T-helper 1 cell treated with Interleukin-12 subunit alpha and Interleukin-12 subunit beta and Interleukin-4 antibody, amounts not matched to agents 30 μg/mL and 1 μg/mL, for 36 hours (primary cell): Measurements from ENCODE around the gene NCOA1.
"Not testable (repeated sequence)": the region's sequence is repeated elsewhere in the genome, so short reads cannot be mapped to it uniquely, and the experiment has no call there.

ENCODE experiments used
- H3K27ac Mint-ChIP-seq: one replicate; pipeline ENCODE4 v1.8.0; 2021; ENCODE audit warnings: mild to moderate bottlenecking, mixed read lengths
- H3K27me3 Mint-ChIP-seq: one replicate; pipeline ENCODE4 v1.8.0; 2021; ENCODE audit warnings: low read depth, mixed read lengths
- H3K36me3 Mint-ChIP-seq: one replicate; pipeline ENCODE4 v1.8.0; 2021; ENCODE audit warnings: low read depth, mixed read lengths
- H3K4me1 Mint-ChIP-seq: one replicate; pipeline ENCODE4 v1.8.0; 2021; ENCODE audit warnings: low read depth, mixed read lengths
- H3K4me3 Mint-ChIP-seq: one replicate; pipeline ENCODE4 v1.8.0; 2021; ENCODE audit warnings: mild to moderate bottlenecking, moderate library complexity, mixed read lengths
- H3K9me3 Mint-ChIP-seq: one replicate; pipeline ENCODE4 v1.8.0; 2021; ENCODE audit warnings: mixed read lengths

The NCOA1 gene

DNA sequence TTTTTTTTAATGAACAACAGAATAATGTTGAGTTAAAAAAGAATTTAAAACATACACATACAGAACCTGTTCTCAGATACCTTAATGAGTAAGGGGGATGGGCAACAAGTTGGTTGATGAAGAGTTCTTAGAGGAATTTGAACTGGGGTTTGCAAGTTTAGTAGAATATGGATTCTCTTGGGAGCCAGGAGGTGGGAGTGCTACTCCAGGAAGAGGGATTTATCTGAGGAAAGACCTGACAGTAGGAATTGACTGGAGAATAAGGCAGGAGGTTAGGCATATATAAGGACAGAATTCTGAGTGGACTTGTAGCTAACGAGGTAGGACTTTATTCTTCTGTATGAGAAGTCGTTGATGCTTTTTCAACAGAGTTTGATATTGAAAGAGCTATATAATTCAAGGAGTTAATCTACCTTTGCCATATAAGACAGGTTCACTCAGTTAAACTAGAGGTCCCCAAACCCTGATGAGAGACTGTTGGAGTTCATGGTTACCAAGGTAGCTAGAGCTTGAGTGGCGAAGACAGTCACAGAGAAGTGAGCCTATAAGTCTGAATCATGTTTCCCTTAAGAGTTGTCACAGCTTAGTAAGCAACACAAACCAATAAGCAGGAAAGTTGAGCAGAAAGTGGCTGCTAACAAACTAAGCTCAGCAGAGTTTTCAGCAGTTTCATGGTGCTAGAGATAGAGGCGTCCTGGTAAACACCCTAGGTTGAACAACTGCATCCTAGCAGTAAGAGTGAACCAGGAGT, 88.2 kb downstream of the NCOA1 start:
- H3K27ac Mint-ChIP-seq: peak overlapping the region; percentile 74
- H3K36me3 Mint-ChIP-seq: peaks cover 22% of the 10 kb centered on the region
- H3K27me3 Mint-ChIP-seq: no peaks in the 10 kb centered on the region
- H3K4me1 Mint-ChIP-seq: peaks cover 49% of the 10 kb centered on the region
- peaks cover 5% of the 10 kb centered on the region for H3K9me3 Mint-ChIP-seq
- H3K4me3 Mint-ChIP-seq: no peak overlapping the region

GRCh38 chr2:24580561-24580960, 89.5 kb downstream of the NCOA1 start:
- no peak overlapping the region for H3K4me3 Mint-ChIP-seq
- H3K9me3 Mint-ChIP-seq: peaks cover 5% of the 10 kb centered on the region
- peaks cover 49% of the 10 kb centered on the region for H3K4me1 Mint-ChIP-seq
- H3K36me3 Mint-ChIP-seq: peaks cover 22% of the 10 kb centered on the region
- no peaks in the 10 kb centered on the region for H3K27me3 Mint-ChIP-seq
- H3K27ac Mint-ChIP-seq: peak overlapping the region; percentile 32

GRCh38 chr2:24581971-24582370, 90.9 kb downstream of the NCOA1 start:
- not testable (repeated sequence) for H3K27me3 Mint-ChIP-seq, H3K9me3 Mint-ChIP-seq, H3K4me3 Mint-ChIP-seq, H3K27ac Mint-ChIP-seq
- Mint-ChIP-seq H3K4me1 (peaks cover 46% of the 10 kb centered on the region), H3K36me3 (peaks cover 25% of the 10 kb centered on the region)

DNA sequence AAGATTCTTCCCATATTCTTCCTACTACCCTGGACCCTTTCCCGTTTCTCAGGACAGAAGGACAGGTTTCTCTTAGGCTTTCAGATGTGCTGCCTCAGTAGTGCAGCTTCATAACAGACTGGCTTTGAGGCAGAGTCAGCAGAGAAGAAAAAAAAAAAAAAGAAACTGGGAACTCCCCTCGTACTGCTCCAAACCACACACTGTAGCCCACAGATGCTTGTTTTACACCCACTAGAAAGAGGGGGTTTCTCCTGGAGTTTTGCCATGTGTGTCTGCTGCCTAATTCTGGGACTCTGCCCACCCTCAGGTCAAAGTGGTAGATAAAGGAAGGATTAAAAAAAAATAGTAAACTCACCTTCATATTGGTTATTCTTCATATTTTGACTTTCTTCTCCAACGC, 95.9 kb downstream of the NCOA1 start:
- H3K4me1 Mint-ChIP-seq: peaks cover 24% of the 10 kb centered on the region
- peaks cover 5% of the 10 kb centered on the region for H3K9me3 Mint-ChIP-seq
- peaks cover 18% of the 10 kb centered on the region for H3K36me3 Mint-ChIP-seq
- no peaks in the 10 kb centered on the region for H3K27me3 Mint-ChIP-seq
- H3K27ac Mint-ChIP-seq: peak overlapping the region; percentile 33
- H3K4me3 Mint-ChIP-seq: peak overlapping the region; percentile 18

GRCh38 chr2:24588294-24588693, 97.2 kb downstream of the NCOA1 start:
- Mint-ChIP-seq H3K36me3 (peaks cover 13% of the 10 kb centered on the region), H3K27me3 (no peaks in the 10 kb centered on the region), H3K27ac (no peak overlapping the region), H3K9me3 (peaks cover 2% of the 10 kb centered on the region), H3K4me1 (peaks cover 24% of the 10 kb centered on the region), H3K4me3 (no peak overlapping the region)

DNA sequence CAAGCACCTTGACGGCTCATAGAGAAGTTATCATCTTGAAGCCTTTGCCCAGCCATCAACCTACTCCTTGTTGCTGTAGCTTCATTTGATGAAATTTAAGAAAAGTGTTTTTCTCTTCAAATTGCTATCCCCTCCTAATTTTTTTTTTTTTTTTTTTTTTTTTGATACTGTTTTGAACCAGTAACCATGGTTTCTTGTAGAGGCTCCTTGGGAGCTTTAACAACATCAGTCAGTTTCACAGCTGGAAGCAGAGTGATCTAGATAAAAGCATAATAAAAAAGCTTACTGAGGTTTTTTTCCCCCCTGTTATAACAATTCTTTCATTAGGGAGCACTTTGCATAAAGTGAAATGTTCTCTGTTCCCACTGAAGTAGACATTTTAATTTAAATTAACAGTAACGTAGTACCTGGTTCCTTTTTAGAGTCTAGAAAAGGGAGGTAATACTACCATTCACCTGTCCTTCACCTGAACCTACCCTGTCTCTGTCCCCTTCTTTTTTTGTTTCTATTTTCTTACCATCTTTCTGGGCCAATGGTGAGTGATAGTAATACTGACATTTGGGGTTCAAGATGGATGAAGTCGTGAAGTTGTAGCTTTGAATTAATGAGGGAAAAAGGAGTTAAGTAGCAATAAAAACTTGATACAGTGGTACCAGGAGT, 101.5 kb downstream of the NCOA1 start:
- H3K27me3 Mint-ChIP-seq: no peaks in the 10 kb centered on the region

DNA sequence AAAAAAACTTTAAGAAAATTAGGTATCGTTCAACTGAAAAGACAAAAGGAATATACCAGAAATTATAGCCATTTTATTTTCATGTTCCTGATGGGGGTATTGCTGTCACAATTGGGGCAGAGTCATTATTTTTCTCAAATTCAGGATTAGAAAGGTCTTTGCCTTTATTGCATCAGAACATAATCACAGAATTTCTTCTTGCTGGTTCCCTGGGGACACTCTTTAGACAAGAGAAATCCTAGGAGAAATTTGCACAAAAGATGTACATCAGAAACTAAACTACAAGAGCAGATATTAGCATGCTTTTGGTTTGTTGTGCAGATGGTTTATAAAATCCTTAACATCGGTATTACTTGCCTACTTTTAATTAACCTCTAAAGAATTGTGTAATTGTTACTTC, 103.2 kb downstream of the NCOA1 start:
- Mint-ChIP-seq H3K4me1 (peaks cover 2% of the 10 kb centered on the region), H3K27me3 (no peaks in the 10 kb centered on the region), H3K27ac (no peak overlapping the region), H3K4me3 (no peak overlapping the region), H3K36me3 (peaks cover 2% of the 10 kb centered on the region), H3K9me3 (no peaks in the 10 kb centered on the region)

More for the DNA sequence above, 101.5 kb downstream of the NCOA1 start:
- Mint-ChIP-seq H3K4me1 (peaks cover 9% of the 10 kb centered on the region), H3K36me3 (peaks cover 11% of the 10 kb centered on the region), H3K9me3 (peaks cover 2% of the 10 kb centered on the region), H3K4me3 (no peak overlapping the region), H3K27ac (no peak overlapping the region)

GRCh38 chr2:24597181-24597870, 106.3 kb downstream of the NCOA1 start:
- H3K36me3 Mint-ChIP-seq: no peaks in the 10 kb centered on the region
- H3K27me3 Mint-ChIP-seq: no peaks in the 10 kb centered on the region
- no peak overlapping the region for H3K4me3 Mint-ChIP-seq
- no peaks in the 10 kb centered on the region for H3K9me3 Mint-ChIP-seq
- H3K27ac Mint-ChIP-seq: no peak overlapping the region
- no peaks in the 10 kb centered on the region for H3K4me1 Mint-ChIP-seq

- H3K27me3 Mint-ChIP-seq, H3K4me3 Mint-ChIP-seq, H3K9me3 Mint-ChIP-seq, H3K4me1 Mint-ChIP-seq, H3K36me3 Mint-ChIP-seq, H3K27ac Mint-ChIP-seq: not testable (repeated sequence)
Observed at GRCh38 chr2:24600140-24600539, 109.1 kb downstream of the NCOA1 start.

DNA sequence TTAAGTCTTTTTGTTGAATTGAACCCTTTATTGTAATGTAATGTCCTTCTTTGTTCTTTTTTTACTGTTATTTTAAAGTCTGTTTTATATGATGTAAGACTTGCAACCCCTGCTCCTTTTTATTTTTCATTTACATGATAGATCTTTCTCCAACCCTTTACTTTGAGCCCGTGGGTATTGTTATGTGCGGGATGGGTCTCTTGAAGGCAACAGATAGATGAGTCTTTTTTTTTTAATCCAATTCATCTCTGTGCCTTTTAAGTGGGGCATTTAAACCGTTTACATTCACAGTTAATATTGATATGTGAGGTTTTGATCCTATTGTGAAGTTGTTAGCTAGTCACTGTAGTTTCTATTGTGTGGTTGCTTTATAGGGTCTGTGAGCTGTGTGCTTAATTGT, 120.6 kb downstream of the NCOA1 start:
- Mint-ChIP-seq H3K36me3 (peaks cover 1% of the 10 kb centered on the region), H3K27me3 (no peaks in the 10 kb centered on the region), H3K27ac (no peak overlapping the region), H3K4me3 (no peak overlapping the region), H3K9me3 (no peaks in the 10 kb centered on the region), H3K4me1 (peaks cover 8% of the 10 kb centered on the region)

GRCh38 chr2:24613154-24613814, 122.2 kb downstream of the NCOA1 start:
- Mint-ChIP-seq H3K27ac (peak overlapping the region; percentile 90), H3K4me3 (no peak overlapping the region), H3K27me3 (no peaks in the 10 kb centered on the region), H3K9me3 (no peaks in the 10 kb centered on the region), H3K36me3 (no peaks in the 10 kb centered on the region), H3K4me1 (peaks cover 8% of the 10 kb centered on the region)

DNA sequence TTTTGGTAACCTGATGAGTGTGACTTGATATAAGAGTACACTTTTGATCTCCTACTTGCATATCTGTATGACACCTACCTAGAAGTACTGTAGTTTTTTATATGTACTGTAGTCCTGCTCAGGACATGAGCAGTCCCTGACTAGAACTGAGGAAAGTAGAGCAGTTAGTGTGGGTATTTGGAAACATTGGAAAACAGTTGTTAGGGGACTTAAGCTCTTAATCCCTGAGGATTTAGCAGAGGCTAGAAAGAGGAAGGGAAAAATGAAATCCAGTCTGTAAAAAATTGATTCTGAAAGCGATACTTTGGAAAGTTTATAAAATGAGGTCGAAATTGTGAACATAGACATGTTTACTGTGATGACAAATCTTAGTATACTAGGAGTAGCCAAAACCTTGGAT, 125.6 kb downstream of the NCOA1 start:
- Mint-ChIP-seq H3K9me3 (no peaks in the 10 kb centered on the region), H3K4me3 (no peak overlapping the region), H3K27ac (no peak overlapping the region), H3K36me3 (no peaks in the 10 kb centered on the region), H3K4me1 (peaks cover 8% of the 10 kb centered on the region), H3K27me3 (no peaks in the 10 kb centered on the region)

DNA sequence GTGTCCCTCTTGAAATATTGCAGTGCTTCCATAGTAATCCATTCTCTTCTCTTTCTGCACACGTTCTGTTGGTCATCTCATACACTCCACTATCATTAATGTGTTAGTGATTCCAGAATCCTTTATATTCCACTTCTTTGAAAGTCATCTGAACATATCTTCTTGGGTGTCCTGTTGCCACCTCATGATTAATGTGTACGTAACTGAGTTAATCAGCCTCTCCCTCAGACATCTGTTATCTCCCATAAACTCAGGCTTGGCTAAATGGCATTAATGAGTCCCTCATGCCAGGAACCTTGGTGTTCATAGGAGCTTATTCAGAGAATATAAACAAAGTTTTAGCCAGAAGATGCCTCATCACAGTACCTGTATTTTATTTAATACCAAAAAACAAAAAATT, 126.4 kb downstream of the NCOA1 start:
- H3K4me1 Mint-ChIP-seq: peaks cover 8% of the 10 kb centered on the region
- no peak overlapping the region for H3K4me3 Mint-ChIP-seq
- H3K27me3 Mint-ChIP-seq: no peaks in the 10 kb centered on the region
- no peaks in the 10 kb centered on the region for H3K9me3 Mint-ChIP-seq
- no peaks in the 10 kb centered on the region for H3K36me3 Mint-ChIP-seq
- H3K27ac Mint-ChIP-seq: no peak overlapping the region

DNA sequence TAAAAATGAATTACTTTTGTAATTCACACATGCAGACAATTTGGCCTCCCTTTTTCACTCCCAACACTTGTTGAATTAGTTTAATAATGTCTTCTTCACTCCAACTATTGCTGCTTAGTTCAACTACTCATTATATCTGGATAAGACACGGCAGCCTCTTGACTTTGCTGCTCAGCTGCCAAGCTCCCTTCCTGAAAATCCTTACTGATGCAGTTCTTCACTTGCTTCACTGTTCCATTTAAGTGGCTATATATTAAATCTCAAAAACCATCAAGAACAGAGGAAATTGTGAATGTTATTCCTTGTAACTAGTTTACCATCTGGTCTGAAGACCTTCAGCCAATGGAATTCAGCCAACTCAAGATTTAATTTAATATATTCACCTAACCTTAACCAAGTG, 127.1 kb downstream of the NCOA1 start:
- Mint-ChIP-seq H3K4me1 (peaks cover 5% of the 10 kb centered on the region), H3K4me3 (no peak overlapping the region), H3K27me3 (no peaks in the 10 kb centered on the region), H3K36me3 (no peaks in the 10 kb centered on the region), H3K27ac (no peak overlapping the region), H3K9me3 (no peaks in the 10 kb centered on the region)
